ENCODE measurements around the gene PLPPR3. TPM values are rescaled to one million over a fixed set of nuclear protein-coding genes. Genes with fewer than 3 reads are reported as not detected.

PLPPR3 gene
- total and polyA plus RNA-seq, 9 of the 15 experiments (the other 6 are each of a cell fraction or from before 2014, with no cell fraction given), result 0.01 to 48.2 (median 8.6) TPM

DNA sequence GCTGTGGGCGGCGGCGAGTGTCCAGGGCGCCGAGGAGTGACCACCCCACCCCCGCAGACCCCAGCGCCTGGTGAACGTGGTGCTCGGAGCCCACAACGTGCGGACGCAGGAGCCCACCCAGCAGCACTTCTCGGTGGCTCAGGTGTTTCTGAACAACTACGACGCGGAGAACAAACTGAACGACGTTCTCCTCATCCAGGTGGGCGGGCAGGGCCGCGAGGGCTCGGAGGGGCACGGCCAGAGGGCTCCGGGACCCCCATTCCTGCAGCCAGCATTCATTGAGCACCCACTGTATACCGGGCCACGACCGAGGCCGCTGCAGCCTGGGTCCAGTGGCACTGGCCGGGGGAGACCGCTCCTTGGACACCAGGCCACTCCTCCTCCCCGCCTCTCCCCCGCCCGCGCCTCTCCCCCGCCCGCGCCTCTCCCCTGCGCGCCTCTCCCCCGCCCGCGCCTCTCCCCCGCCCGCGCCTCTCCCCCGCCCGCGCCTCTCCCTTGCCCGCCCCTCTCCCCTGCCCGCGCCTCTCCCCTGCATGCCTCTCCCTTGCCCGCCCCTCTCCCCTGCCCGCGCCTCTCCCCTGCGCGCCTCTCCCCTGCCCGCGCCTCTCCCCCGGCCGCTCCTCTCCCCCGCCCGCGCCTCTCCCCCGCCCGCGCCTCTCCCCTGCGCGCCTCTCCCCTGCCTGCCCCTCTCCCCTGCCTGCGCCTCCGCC, 22.2 kb upstream of the PLPPR3 start (continued):
- TF ChIP-seq, protein P1, sequence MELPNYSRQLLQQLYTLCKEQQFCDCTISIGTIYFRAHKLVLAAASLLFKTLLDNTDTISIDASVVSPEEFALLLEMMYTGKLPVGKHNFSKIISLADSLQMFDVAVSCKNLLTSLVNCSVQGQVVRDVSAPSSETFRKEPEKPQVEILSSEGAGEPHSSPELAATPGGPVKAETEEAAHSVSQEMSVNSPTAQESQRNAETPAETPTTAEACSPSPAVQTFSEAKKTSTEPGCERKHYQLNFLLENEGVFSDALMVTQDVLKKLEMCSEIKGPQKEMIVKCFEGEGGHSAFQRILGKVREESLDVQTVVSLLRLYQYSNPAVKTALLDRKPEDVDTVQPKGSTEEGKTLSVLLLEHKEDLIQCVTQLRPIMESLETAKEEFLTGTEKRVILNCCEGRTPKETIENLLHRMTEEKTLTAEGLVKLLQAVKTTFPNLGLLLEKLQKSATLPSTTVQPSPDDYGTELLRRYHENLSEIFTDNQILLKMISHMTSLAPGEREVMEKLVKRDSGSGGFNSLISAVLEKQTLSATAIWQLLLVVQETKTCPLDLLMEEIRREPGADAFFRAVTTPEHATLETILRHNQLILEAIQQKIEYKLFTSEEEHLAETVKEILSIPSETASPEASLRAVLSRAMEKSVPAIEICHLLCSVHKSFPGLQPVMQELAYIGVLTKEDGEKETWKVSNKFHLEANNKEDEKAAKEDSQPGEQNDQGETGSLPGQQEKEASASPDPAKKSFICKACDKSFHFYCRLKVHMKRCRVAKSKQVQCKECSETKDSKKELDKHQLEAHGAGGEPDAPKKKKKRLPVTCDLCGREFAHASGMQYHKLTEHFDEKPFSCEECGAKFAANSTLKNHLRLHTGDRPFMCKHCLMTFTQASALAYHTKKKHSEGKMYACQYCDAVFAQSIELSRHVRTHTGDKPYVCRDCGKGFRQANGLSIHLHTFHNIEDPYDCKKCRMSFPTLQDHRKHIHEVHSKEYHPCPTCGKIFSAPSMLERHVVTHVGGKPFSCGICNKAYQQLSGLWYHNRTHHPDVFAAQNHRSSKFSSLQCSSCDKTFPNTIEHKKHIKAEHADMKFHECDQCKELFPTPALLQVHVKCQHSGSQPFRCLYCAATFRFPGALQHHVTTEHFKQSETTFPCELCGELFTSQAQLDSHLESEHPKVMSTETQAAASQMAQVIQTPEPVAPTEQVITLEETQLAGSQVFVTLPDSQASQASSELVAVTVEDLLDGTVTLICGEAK (IDR thresholded peaks at IDR 0.05), result peak; percentile 35; the same call in 1 of the 2 replicates
- TF ChIP-seq, protein P1 (CRISPR knock-in tag; IDR thresholded peaks at IDR 0.05), result no peak
- TF ChIP-seq ZNF232 (CRISPR knock-in tag; IDR thresholded peaks at IDR 0.05) (no peak), RNF2 (IDR thresholded peaks at IDR 0.05) (no peak), TEAD4 (IDR thresholded peaks at IDR 0.05; ENCODE audit: low read length) (no peak), TEAD4 (CRISPR knock-in tag; IDR thresholded peaks at IDR 0.05; ENCODE audit: borderline replicate concordance) (no peak)

Data from K562 (cell line).